Cardiac muscle cell (in vitro differentiated cells and primary cell): ENCODE measurements around the gene COL4A1. TPM values are rescaled to one million over a fixed set of nuclear protein-coding genes. Genes with fewer than 3 reads are reported as not detected.
A peak's percentile ranks its signal among the peaks of the same experiment; 100 is the strongest.

Experiments
- DNase-seq, 2 donors: peaks; one replicate each; pipeline versions ENCODE4 v3.0.0 to v3.0.0-alpha.2; 2010 to 2017; ENCODE audit warnings: low read depth in 1 of 2, low spot score in 1 of 2
- H3K27ac ChIP-seq: fragments of 200-600 bp; sonication (generic); 2 replicates; pipeline ENCODE4 v1.5.1; 2016
- H3K27me3 ChIP-seq: fragments of 200-600 bp; sonication (generic); 2 replicates; pipeline ENCODE4 v1.6.0; 2016; ENCODE audit warnings: control low read depth
- H3K36me3 ChIP-seq: fragments of 200-600 bp; sonication (generic); 2 replicates; pipeline ENCODE4 v1.5.1; 2016; ENCODE audit warnings: control low read depth
- H3K4me1 ChIP-seq: fragments of 200-600 bp; sonication (generic); 2 replicates; pipeline ENCODE4 v1.8.1; 2017; ENCODE audit warnings: low read depth, mild to moderate bottlenecking, mixed run types
- H3K4me3 ChIP-seq: fragments of 200-600 bp; sonication (generic); 2 replicates; pipeline ENCODE4 v1.5.1; 2016; ENCODE audit warnings: mild to moderate bottlenecking
- H3K9me3 ChIP-seq: fragments of 200-600 bp; sonication (generic); 2 replicates; pipeline ENCODE4 v1.5.1; 2017; ENCODE audit warnings: low read depth, mild to moderate bottlenecking, control low read depth
- polyA plus RNA-seq: library from polyadenylated mRNA; unstranded; fragments of >200 nt; fragmentation: Nextera tagmentation; extraction: Ambion mirVana; gene quantifications from 2 replicates; pipeline ENCODE4 v1.2.1, GENCODE V29; 2016
- total RNA-seq: library from RNA; depleted of rRNA; stranded (reverse); fragments of >200 nt; gene quantifications from 2 replicates; pipeline ENCODE4 v1.2.3, GENCODE V29; 2016
- TF ChIP-seq, protein P1 (sequence below): IDR thresholded peaks from 2 replicates; pipeline ENCODE4 v1.5.1; 2012; ENCODE audit warnings: low read depth, mild to moderate bottlenecking, low read length

COL4A1 gene
- total and polyA plus RNA-seq, 2 experiments from 2014 or later, result 73.9 to 171 TPM

DNA sequence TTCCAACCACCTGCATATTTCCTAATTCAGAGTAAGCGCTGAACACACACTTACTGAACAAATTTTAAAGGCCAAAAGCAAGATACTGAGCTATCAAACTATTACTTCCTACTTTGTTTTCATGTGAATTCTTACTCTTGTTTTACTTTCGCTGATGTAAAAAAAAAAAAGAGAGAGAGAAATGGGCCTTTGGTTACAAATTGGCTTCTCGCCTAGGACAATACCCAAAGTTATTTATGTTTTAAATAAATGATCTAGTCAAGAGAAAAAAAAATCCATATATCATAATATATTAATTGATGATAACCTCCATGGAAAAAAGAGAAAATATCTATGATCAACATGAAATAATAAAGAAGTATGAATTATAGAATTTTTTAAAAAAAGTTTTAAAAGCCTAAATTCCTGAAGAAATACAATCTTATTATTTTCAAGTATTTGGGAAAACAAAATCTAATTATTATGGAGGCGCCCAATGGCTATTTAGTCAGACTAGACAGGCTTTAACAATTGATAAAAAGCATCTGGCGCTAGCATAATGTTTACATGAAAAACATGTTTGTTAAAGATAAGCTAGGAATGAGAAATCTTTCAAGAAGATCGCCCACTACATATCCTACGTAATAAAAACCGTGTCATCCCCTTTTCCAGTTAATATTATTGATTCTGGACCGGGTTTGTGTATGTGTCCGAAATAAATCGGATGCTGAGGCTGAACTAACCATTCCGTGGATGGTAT is 9.0 kb downstream of the COL4A1 start:
- Histone ChIP-seq H3K4me1 (no peaks in the 10 kb centered on the region), H3K4me3 (no peak overlapping the region), H3K27me3 (no peaks in the 10 kb centered on the region), H3K9me3 (no peaks in the 10 kb centered on the region), H3K36me3 (no peaks in the 10 kb centered on the region), H3K27ac (no peak overlapping the region)
- TF ChIP-seq, protein P1, sequence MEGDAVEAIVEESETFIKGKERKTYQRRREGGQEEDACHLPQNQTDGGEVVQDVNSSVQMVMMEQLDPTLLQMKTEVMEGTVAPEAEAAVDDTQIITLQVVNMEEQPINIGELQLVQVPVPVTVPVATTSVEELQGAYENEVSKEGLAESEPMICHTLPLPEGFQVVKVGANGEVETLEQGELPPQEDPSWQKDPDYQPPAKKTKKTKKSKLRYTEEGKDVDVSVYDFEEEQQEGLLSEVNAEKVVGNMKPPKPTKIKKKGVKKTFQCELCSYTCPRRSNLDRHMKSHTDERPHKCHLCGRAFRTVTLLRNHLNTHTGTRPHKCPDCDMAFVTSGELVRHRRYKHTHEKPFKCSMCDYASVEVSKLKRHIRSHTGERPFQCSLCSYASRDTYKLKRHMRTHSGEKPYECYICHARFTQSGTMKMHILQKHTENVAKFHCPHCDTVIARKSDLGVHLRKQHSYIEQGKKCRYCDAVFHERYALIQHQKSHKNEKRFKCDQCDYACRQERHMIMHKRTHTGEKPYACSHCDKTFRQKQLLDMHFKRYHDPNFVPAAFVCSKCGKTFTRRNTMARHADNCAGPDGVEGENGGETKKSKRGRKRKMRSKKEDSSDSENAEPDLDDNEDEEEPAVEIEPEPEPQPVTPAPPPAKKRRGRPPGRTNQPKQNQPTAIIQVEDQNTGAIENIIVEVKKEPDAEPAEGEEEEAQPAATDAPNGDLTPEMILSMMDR, result no peak
- DNase-seq, result no peak

DNA sequence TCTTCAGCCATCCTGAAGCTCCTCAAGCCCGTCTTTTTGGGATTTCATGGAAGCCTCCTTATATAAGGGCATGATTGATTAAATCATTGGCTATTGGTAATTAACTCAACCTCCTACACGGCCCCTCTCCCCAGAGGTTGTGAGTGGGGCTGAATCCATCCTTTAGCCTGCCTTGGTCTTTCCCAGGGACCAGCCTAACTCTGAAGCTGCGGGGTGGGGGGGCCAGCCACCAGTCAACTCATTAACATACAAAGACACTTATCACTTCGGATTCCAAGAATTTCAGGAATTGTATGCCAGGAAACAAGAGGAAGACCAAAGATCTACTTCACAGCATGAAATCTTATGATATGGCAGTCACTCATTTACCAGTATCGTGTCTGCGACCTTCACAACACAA is 9.9 kb downstream of the COL4A1 start:
- Histone ChIP-seq H3K36me3 (no peaks in the 10 kb centered on the region), H3K4me3 (no peak overlapping the region)

GRCh38 chr13:110294622-110295021 is 12.3 kb downstream of the COL4A1 start:
- Histone ChIP-seq H3K9me3 (no peaks in the 10 kb centered on the region), H3K4me3 (no peak overlapping the region), H3K27ac (no peak overlapping the region), H3K4me1 (no peaks in the 10 kb centered on the region), H3K27me3 (no peaks in the 10 kb centered on the region), H3K36me3 (no peaks in the 10 kb centered on the region)
- TF ChIP-seq, protein P1, result no peak
- no peak for DNase-seq

More for the DNA sequence above, 9.9 kb downstream of the COL4A1 start:
- H3K27me3 ChIP-seq, result no peaks in the 10 kb centered on the region
- TF ChIP-seq, protein P1, result no peak
- no peaks in the 10 kb centered on the region for H3K4me1 ChIP-seq
- no peak overlapping the region for H3K27ac ChIP-seq
- no peaks in the 10 kb centered on the region for H3K9me3 ChIP-seq
- no peak for DNase-seq

DNA sequence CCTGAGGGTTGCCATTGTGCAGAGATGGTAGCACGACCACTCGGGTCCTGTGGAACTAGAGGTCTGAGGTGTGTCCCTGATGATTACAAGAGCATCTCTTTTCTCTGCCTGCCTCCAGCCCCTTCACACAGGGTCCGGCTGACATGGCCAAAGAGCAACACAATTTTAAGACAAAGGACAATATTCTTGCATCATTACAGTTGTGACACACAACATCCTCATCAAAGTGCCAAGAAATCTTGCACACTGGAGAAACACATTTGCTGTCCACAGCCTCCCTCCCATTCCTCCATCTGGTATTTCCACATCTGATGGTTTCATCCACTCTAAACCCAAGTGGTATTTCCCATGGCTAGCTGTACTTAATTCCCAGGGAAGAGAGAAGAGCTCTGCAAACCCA is 12.8 kb downstream of the COL4A1 start:
- peak in 1 of 2 donors; percentile 73 for DNase-seq
- Histone ChIP-seq H3K36me3 (no peaks in the 10 kb centered on the region), H3K9me3 (no peaks in the 10 kb centered on the region), H3K4me1 (no peaks in the 10 kb centered on the region), H3K27ac (no peak overlapping the region), H3K27me3 (no peaks in the 10 kb centered on the region), H3K4me3 (no peak overlapping the region)
- TF ChIP-seq, protein P1, result no peak

DNA sequence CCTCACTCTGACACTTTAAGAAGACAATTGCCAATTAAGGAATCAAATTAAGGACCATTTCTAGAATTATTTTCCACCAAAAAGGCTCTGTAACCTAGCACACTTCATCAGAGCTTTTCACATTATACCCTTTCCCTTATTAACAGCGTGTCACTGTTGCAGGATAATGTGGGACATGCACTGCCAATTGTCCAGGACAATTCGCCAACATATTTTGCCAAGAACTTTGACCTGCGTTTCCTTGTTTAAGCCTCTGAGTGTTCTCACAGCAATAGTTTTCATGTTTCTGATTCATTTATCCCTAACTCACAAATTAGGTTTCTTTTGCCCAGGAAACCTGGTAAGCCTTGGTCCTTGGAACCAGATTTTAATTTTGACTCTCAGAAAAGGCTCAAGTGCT is 13.3 kb downstream of the COL4A1 start:
- TF ChIP-seq, protein P1, result no peak
- Histone ChIP-seq H3K27me3 (no peaks in the 10 kb centered on the region), H3K4me1 (no peaks in the 10 kb centered on the region), H3K36me3 (no peaks in the 10 kb centered on the region), H3K9me3 (no peaks in the 10 kb centered on the region), H3K4me3 (no peak overlapping the region), H3K27ac (no peak overlapping the region)
- no peak for DNase-seq
